Activated CD4-positive, alpha-beta T cell treated with anti-CD3 and anti-CD28 coated beads for 36 hours (primary cell): ENCODE data around the gene PTCHD1. TPM values are rescaled to one million over a fixed set of nuclear protein-coding genes. Genes with fewer than 3 reads are reported as not detected.
A peak's percentile ranks its signal among the peaks of the same experiment; 100 is the strongest.

ENCODE experiments used
- ATAC-seq: fragments of 200-7000 bp; cut with Tn5 transposase; one replicate; pipeline ENCODE4 v1.10.0; 2021; ENCODE audit warnings: mild to moderate bottlenecking, moderate library complexity
- CTCF ChIA-PET: fragments of 350-600 bp; sonication (Branson Sonifier 250); formaldehyde crosslinking; loops from one replicate; lab custom pipeline; 2021; ENCODE audit warnings: antibody characterized with exemption; lab: Charles Lee
- POLR2A ChIA-PET: fragments of 350-600 bp; sonication (Branson Sonifier 250); formaldehyde crosslinking; loops from one replicate; lab custom pipeline; 2021; ENCODE audit warnings: antibody characterized with exemption, inconsistent platforms; lab: Charles Lee
- DNase-seq: peaks from one replicate; pipeline ENCODE4 v3.0.0-alpha.2; 2020
- H3K27ac Mint-ChIP-seq: one replicate; pipeline ENCODE4 v1.8.0; 2021; ENCODE audit warnings: mixed read lengths
- H3K27me3 Mint-ChIP-seq: one replicate; pipeline ENCODE4 v1.8.0; 2021; ENCODE audit warnings: mixed read lengths
- H3K36me3 Mint-ChIP-seq: one replicate; pipeline ENCODE4 v1.8.0; 2021; ENCODE audit warnings: low read depth, mixed read lengths
- H3K4me1 Mint-ChIP-seq: one replicate; pipeline ENCODE4 v1.8.0; 2021; ENCODE audit warnings: mixed read lengths
- H3K4me3 Mint-ChIP-seq: one replicate; pipeline ENCODE4 v1.8.0; 2021; ENCODE audit warnings: mild to moderate bottlenecking, moderate library complexity, mixed read lengths
- H3K9me3 Mint-ChIP-seq: one replicate; pipeline ENCODE4 v1.8.0; 2021; ENCODE audit warnings: low read depth, mixed read lengths
- intact Hi-C, 2 experiments: fragments of 100-400 bp; cut with DNase I in 1 of 2; cut with micrococcal nuclease in 1 of 2; formaldehyde crosslinking; loops; one replicate each; pipeline versions ENCODE4 v1.14.2 to v1.15.1; 2022 to 2024; cut with DNase I, micrococcal nuclease
- total RNA-seq, 2 experiments: library from RNA; stranded (reverse); gene quantifications; one replicate each; pipeline ENCODE4 v1.2.3, GENCODE V29; 2021

PTCHD1 gene
- total RNA-seq, 2 experiments from 2014 or later = not detected

DNA sequence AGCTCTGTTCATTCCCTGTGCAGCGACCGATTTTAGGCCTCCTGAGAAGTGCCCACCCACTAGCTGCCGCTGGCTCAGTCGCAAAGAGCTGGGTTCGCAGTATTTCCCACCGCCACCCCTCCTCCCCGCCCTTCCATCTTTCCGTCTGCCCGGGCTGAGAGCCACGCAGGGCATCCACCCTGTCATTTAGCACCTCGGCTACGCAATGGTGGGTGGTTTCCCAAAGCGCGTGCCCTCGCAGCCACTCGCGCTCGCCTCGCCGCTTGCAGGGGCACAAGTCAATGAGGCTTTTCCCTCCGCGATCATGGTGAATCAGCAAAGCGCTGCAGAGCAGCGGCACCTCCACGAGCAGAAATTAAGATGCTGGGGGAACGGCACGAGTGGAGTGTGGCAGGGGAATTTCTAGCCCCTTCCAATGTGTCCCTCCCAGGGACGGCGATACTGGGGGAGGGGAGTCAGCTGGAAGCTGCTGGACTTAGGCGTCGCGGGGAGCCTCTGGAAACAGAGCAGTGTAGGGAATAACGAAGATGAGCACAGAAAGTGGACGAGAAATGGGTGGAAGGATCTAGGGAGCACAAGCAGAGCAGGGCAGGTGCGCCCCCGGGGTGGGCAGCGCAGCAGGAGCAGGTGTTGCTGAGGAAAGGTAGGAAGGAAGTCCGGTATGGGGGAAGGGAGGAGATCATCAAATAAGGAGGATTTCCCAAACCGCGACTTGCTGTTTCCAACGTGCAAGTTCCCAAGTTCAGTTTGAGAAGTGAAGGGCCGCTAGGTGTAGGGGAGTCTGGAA is 2.4 kb upstream of the PTCHD1 start:
- no peak overlapping the region for H3K27ac Mint-ChIP-seq
- peaks cover 11% of the 10 kb centered on the region for H3K4me1 Mint-ChIP-seq
- CTCF ChIA-PET = no interaction called here
- ATAC-seq (no peak), DNase-seq (peak; percentile 34)
- H3K9me3 Mint-ChIP-seq = no peaks in the 10 kb centered on the region
- intact Hi-C loops = loop anchor here in 1 of 2 experiments (10.0 kb wide), 1 partner anchor 1673 kb away; no protein-coding TSS in a partner anchor
- POLR2A ChIA-PET = no interaction called here
- H3K4me3 Mint-ChIP-seq = peak overlapping the region; percentile 37
- no peaks in the 10 kb centered on the region for H3K36me3 Mint-ChIP-seq
- H3K27me3 Mint-ChIP-seq = peaks cover 35% of the 10 kb centered on the region

DNA sequence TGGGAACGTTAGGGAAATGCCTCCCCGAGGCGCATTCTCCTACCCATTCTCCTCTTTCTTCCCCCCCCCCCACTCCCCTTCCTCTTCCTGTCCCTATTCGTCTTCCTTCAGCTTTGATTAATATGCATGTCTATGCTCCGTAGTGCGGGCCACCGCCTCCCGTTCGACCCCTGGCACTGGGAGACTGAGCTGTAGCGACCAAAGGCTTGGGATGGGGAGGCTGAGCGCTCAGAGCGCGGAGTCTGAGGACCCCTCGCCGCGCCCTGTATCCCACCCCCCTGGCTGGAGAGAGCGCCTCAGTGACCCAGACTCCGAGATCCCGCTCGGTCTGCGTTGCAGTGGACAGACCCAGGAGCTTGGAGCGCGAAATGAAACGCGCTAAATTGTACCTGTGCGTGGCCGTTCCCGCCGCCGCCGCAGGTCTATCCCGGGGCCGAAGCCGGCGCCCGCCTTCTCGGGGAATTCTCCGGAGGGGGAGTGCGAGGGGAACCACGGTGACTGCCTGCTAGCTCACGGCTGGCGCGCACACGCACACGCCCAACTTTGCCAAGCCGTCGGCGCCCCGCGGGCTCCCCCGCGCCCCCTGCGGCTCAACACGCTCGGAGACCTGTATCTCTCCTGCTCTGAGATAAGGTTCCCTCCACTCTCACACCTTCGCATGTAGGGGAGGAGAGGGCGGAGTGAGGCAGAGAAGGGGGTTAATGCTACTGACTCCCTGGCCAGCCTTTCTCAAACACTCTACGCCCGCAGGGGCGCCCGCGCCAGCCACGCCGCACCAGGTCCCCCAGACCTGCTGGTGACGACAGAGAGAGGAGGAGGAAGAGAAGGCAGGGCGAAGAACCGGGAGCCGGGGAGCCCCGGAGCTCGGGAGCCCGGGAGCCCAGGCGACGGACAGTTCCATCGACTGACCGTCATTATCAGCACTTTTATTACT is 1.5 kb upstream of the PTCHD1 start:
- H3K27me3 Mint-ChIP-seq = peaks cover 35% of the 10 kb centered on the region
- CTCF ChIA-PET = no interaction called here
- DNase-seq (no peak), ATAC-seq (peak; percentile 23)
- no peak overlapping the region for H3K27ac Mint-ChIP-seq
- no peaks in the 10 kb centered on the region for H3K9me3 Mint-ChIP-seq
- POLR2A ChIA-PET = no interaction called here
- peaks cover 11% of the 10 kb centered on the region for H3K4me1 Mint-ChIP-seq
- no peaks in the 10 kb centered on the region for H3K36me3 Mint-ChIP-seq
- intact Hi-C loops = loop anchor here in 1 of 2 experiments (10.0 kb wide), 1 partner anchor 1672 kb away; no protein-coding TSS in a partner anchor
- peak overlapping the region; percentile 46 for H3K4me3 Mint-ChIP-seq

DNA sequence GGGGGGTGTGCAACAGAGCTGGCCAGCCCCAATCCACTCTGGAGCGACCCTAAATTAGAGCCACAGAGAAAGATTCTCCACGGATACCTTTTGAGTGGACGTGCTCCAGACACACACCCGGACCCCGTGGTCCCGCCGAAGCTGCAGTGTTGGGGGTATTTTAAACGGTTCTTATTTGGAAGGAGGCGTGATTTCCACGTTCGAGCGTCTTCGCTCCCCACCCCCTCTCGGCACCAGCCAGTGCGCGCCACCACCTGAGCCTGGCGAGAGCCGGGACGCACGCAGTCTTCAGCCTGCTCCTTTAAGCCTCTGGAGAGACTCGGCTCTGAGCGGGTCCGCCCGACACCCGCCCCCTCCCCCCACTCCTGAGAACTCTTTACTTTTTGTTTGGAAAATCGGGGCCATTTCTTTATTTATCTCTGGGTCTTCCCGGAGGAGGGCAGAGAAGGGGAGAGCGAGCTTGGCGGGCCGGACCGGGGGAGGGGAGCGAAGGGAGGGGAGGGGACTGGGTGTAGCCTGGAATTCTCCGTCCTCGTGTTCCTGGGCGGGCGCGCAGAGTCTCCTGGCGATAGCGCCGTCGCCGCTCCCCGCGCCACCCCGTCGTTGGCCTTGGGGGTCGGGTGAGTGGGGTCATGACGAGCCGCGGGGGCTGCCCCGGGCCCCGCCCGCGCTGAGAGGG is 668 bp upstream of the PTCHD1 start:
- ATAC-seq = no peak
- Mint-ChIP-seq H3K36me3 (no peaks in the 10 kb centered on the region), H3K4me3 (no peak overlapping the region), H3K27me3 (peaks cover 35% of the 10 kb centered on the region), H3K4me1 (peaks cover 11% of the 10 kb centered on the region), H3K27ac (no peak overlapping the region), H3K9me3 (no peaks in the 10 kb centered on the region)
- ChIA-PET POLR2A (no interaction called here), CTCF (no interaction called here)
- intact Hi-C loops = loop anchor here in 1 of 2 experiments (10.0 kb wide), 1 partner anchor 1671 kb away; no protein-coding TSS in a partner anchor
- peak; percentile 9 for DNase-seq

DNA sequence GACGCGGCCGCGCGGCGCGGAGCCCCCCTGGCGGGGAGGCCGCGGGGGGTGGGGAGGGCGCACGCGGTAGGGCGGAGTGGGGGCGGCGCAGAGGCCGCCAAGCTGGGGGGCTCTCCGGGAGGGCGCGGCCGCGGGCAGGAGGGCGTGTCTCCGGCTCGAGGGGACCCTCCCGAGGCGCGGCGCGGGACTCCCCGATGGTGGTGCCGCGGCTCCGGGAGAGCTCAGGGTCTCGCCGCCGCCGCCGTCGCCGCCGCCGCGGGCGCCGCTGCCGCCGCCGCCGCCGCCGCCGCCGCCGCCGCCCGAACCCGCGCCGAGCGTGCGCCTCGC is 165 bp upstream of the PTCHD1 start:
- Mint-ChIP-seq H3K27ac (no peak overlapping the region), H3K27me3 (peaks cover 35% of the 10 kb centered on the region), H3K4me1 (peaks cover 11% of the 10 kb centered on the region), H3K9me3 (no peaks in the 10 kb centered on the region), H3K36me3 (no peaks in the 10 kb centered on the region), H3K4me3 (no peak overlapping the region)
- intact Hi-C loops = loop anchor here in 1 of 2 experiments (10.0 kb wide), 1 partner anchor 1670 kb away; no protein-coding TSS in a partner anchor
- CTCF ChIA-PET = no interaction called here
- POLR2A ChIA-PET = no interaction called here
- ATAC-seq = no peak
- no peak for DNase-seq

DNA sequence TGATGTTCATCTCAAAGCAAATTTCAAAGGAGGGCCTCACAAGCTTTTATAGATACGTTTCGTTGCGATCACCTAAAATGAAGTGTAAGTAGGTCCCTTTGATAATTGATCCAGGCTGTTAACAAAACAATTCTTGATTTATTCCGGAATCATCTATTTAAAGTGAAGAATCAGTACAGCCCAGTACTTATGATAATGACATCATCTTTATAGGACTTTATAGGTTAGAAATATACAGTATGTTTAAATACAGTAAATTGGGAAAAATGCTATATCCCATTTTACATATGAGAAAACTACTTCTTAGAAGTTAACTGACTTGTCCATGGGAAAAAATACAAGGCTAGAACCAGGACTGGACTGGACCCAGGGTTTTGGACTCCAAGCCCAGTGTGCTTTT is 3.7 kb downstream of the PTCHD1 start:
- intact Hi-C loops = loop anchor here in 1 of 2 experiments (10.0 kb wide), 1 partner anchor 1666 kb away; no protein-coding TSS in a partner anchor
- DNase-seq (no peak), ATAC-seq (no peak)
- Mint-ChIP-seq H3K27me3 (peaks cover 26% of the 10 kb centered on the region), H3K4me1 (peaks cover 4% of the 10 kb centered on the region), H3K4me3 (no peak overlapping the region), H3K9me3 (no peaks in the 10 kb centered on the region), H3K36me3 (no peaks in the 10 kb centered on the region), H3K27ac (no peak overlapping the region)
- POLR2A ChIA-PET = no interaction called here
- CTCF ChIA-PET = no interaction called here

DNA sequence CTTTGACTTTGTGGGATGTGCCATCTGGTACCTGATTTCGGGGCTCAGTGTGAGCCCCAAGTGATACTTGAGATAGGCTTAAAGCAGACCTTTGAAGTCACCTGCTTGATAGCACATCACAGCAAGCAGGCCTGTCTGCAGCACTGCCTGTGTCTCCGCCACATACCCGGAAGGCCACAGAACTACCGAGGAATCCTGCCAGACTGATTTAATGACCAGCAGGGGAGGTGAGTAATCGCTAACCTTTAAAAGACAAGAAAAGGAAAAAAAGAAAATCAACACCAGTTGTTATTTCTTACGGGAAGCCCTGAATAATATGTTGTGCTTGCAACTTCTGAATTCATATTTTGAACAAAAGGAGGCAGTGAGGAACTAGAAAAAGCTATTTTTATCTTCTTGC is 6.8 kb downstream of the PTCHD1 start:
- no peak overlapping the region for H3K27ac Mint-ChIP-seq
- ChIA-PET CTCF (no interaction called here), POLR2A (no interaction called here)
- no peak overlapping the region for H3K4me3 Mint-ChIP-seq
- H3K9me3 Mint-ChIP-seq = no peaks in the 10 kb centered on the region
- intact Hi-C loops = no loop called here
- H3K36me3 Mint-ChIP-seq = no peaks in the 10 kb centered on the region
- H3K27me3 Mint-ChIP-seq = peaks cover 16% of the 10 kb centered on the region
- ATAC-seq = no peak
- no peaks in the 10 kb centered on the region for H3K4me1 Mint-ChIP-seq
- DNase-seq = no peak

DNA sequence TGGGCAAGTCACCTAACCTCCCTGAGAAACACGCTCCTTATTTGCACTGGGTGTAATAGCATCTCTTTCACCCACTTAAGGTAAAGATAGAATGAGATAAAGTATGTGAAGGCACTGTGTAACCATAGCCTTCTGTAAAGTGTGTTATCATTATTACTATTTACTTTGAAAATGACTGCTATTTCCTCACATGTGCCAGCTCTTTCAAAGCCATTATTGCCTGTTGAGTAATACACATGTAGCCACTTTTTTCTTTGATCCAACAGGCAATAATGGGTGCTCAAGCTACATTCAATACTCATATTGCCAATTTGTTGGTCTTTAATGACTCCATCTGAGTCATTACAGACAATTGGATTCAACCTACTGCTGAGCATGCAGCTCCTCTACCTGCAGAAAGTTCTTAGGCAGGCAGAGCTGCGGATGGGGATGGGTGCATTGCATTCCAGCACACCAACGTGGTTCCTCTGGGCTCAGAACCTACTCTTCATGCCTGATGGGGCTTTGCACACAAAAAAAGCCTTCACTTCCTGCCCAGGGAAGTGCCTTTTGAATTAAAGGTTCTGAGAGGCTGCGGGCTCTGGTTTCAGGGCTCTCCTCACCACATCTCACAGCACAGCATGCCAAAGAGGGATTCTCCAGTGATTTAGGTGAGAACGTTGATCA is 9.7 kb downstream of the PTCHD1 start:
- Mint-ChIP-seq H3K9me3 (no peaks in the 10 kb centered on the region), H3K4me3 (no peak overlapping the region), H3K27me3 (peaks cover 13% of the 10 kb centered on the region), H3K4me1 (no peaks in the 10 kb centered on the region), H3K27ac (no peak overlapping the region), H3K36me3 (no peaks in the 10 kb centered on the region)
- CTCF ChIA-PET = no interaction called here
- intact Hi-C loops = no loop called here
- DNase-seq = no peak
- POLR2A ChIA-PET = no interaction called here
- no peak for ATAC-seq

DNA sequence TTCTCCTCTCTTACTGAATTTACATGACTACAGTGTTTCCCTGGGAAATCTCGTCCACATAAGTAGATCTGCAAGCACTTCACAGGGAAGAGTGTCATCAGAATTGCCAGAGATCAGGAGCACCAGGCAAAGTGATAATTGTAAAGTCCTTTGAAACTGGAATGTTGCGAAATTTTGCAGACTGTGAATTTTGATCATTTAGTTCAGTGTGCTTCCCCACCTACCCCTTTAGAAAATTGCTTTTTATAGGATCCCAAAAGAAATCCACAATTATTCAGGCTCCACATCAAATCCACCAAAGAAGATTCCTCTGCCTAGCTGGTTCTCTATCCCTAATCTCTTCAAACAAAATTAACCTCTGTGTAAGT is 10.2 kb downstream of the PTCHD1 start:
- ChIA-PET POLR2A (no interaction called here), CTCF (no interaction called here)
- Mint-ChIP-seq H3K4me3 (no peak overlapping the region), H3K36me3 (no peaks in the 10 kb centered on the region), H3K4me1 (no peaks in the 10 kb centered on the region), H3K9me3 (peaks cover 2% of the 10 kb centered on the region), H3K27ac (no peak overlapping the region), H3K27me3 (peaks cover 13% of the 10 kb centered on the region)
- ATAC-seq = no peak
- intact Hi-C loops = no loop called here
- no peak for DNase-seq

DNA sequence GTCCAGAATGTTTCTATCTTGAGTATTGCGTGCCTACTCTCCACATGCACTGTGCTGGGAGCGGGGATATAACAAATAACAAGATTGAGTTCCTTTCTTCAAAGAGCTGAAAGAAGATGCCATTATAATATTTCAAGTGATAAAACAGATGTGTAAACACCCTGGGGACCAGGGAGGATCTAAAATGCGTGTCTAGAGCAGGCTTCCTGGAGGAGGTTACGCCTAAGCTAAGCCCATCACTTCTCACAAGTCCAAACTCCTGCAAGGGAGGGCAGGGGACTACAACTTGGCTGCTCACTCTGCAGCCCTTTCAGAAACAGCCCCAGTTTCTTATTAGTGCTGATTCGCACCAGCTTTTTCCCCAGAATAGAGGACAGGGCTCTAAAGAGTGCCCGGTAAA is 21.5 kb downstream of the PTCHD1 start:
- H3K4me1 Mint-ChIP-seq = no peaks in the 10 kb centered on the region
- no peaks in the 10 kb centered on the region for H3K27me3 Mint-ChIP-seq
- H3K4me3 Mint-ChIP-seq = no peak overlapping the region
- intact Hi-C loops = no loop called here
- POLR2A ChIA-PET = no interaction called here
- no peak for DNase-seq
- CTCF ChIA-PET = no interaction called here
- H3K36me3 Mint-ChIP-seq = no peaks in the 10 kb centered on the region
- H3K9me3 Mint-ChIP-seq = peaks cover 3% of the 10 kb centered on the region
- ATAC-seq = no peak
- no peak overlapping the region for H3K27ac Mint-ChIP-seq

DNA sequence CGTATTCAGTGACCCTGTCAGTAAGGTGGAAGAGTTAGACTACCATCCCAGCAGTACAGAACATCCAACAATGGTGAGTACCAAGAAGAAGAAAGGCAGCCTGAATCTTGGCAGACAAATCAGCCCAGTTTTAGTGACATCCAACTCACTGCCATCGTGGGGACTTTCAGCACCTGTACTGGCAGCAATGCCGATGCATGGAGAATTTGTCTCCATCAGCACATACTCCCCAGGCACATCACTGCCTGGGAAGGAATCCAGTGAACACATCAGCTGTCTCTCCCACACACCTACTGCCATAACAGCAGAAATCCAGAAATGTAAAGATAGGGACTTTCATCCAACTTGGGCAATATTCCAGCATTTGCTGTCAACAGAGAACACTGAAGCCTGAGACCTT is 29.8 kb downstream of the PTCHD1 start:
- no peak for ATAC-seq
- no peaks in the 10 kb centered on the region for H3K36me3 Mint-ChIP-seq
- no peak overlapping the region for H3K4me3 Mint-ChIP-seq
- no peak for DNase-seq
- intact Hi-C loops = no loop called here
- CTCF ChIA-PET = no interaction called here
- peaks cover 3% of the 10 kb centered on the region for H3K27me3 Mint-ChIP-seq
- POLR2A ChIA-PET = no interaction called here
- H3K4me1 Mint-ChIP-seq = no peaks in the 10 kb centered on the region
- no peak overlapping the region for H3K27ac Mint-ChIP-seq
- no peaks in the 10 kb centered on the region for H3K9me3 Mint-ChIP-seq

DNA sequence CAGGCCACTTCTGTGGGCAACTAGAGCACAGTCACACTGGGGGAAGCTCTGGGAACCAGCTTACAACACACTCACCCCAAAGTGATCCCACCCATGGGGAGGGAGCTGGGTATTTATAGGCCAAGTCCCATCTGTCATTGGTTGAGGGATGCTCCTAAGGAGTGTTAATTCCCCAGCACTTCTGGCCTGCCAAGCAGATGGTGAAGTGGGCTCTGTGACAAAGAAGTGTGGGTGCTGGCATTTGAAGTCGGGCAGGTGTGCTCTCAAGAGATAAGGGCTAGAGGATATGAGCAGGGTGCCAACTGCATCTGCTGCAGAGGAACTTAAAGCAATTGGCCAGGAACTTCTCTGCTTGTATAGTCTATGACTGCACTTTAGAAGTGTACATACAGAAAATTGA is 30.9 kb downstream of the PTCHD1 start:
- no peak for ATAC-seq
- CTCF ChIA-PET = no interaction called here

More for the DNA sequence above, 30.9 kb downstream of the PTCHD1 start:
- peaks cover 3% of the 10 kb centered on the region for H3K27me3 Mint-ChIP-seq
- H3K9me3 Mint-ChIP-seq = no peaks in the 10 kb centered on the region
- H3K4me1 Mint-ChIP-seq = no peaks in the 10 kb centered on the region
- H3K36me3 Mint-ChIP-seq = no peaks in the 10 kb centered on the region
- POLR2A ChIA-PET = no interaction called here
- H3K27ac Mint-ChIP-seq = no peak overlapping the region
- intact Hi-C loops = no loop called here
- H3K4me3 Mint-ChIP-seq = no peak overlapping the region
- no peak for DNase-seq
